Ishikawa (cell line): ENCODE data around the gene RIPOR1.

Experiments
- CEBPB ChIP-seq: IDR thresholded peaks from 2 replicates; pipeline ENCODE4 v1.6.1; 2012
- CREB1 ChIP-seq: IDR thresholded peaks from 2 replicates; pipeline ENCODE4 v1.6.1; 2012; ENCODE audit warnings: low read depth
- EGR1 ChIP-seq: IDR thresholded peaks from 2 replicates; pipeline ENCODE4 v1.6.1; 2012
- EP300 ChIP-seq: IDR thresholded peaks from 2 replicates; pipeline ENCODE4 v1.6.1; 2012; ENCODE audit warnings: borderline replicate concordance
- FOXM1 ChIP-seq: IDR thresholded peaks from 2 replicates; pipeline ENCODE4 v1.6.1; 2012; ENCODE audit warnings: low read depth, borderline replicate concordance
- MAX ChIP-seq: IDR thresholded peaks from 2 replicates; pipeline ENCODE4 v1.6.1; 2012
- NFIC ChIP-seq: IDR thresholded peaks from 2 replicates; pipeline ENCODE4 v1.6.1; 2012
- RAD21 ChIP-seq: IDR thresholded peaks from 2 replicates; pipeline ENCODE4 v1.6.1; 2012; ENCODE audit warnings: low read depth
- REST ChIP-seq: IDR thresholded peaks from 2 replicates; pipeline ENCODE4 v1.6.1; 2012; ENCODE audit warnings: low read depth, mild to moderate bottlenecking
- TAF1 ChIP-seq: IDR thresholded peaks from 2 replicates; pipeline ENCODE4 v1.6.1; 2012; ENCODE audit warnings: low read depth, mild to moderate bottlenecking
- TCF12 ChIP-seq: IDR thresholded peaks from 2 replicates; pipeline ENCODE4 v1.6.1; 2012; ENCODE audit warnings: low read depth
- TEAD4 ChIP-seq: IDR thresholded peaks from 2 replicates; pipeline ENCODE4 v1.6.1; 2012
- USF1 ChIP-seq: IDR thresholded peaks from 2 replicates; pipeline ENCODE4 v1.6.1; 2012
- YY1 ChIP-seq: IDR thresholded peaks from 2 replicates; pipeline ENCODE4 v1.6.1; 2012; ENCODE audit warnings: low read depth
- ZBTB7A ChIP-seq: IDR thresholded peaks from 2 replicates; pipeline ENCODE4 v1.6.1; 2012; ENCODE audit warnings: low read depth

Gene RIPOR1

DNA sequence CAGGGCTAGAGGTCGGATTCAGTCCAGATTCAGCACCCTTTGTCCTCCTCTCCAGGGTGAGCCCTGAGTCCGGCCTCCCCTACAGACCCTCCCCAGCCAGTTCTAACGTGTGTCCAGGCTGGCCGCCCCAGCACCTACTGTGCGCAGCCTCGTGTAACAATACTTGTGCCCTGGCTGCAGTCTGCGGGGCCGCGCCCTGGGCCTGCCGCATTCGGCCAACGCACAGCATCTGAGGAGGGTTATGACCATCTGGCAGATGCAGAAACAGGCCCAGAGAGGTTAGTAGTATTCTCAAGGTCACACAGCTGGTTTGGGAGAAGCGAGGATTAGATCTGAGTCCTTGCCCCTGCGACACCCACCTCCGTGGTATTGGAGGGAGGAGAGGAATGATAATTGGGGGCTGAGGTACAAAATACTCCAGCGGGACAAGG lies 968 bp downstream of the RIPOR1 start:
- TF ChIP-seq TEAD4 (no peak), RAD21 (no peak), TCF12 (no peak), EGR1 (no peak), YY1 (no peak), CREB1 (no peak), NFIC (no peak)

GRCh38 chr16:67530013-67530939 lies 1.6 kb downstream of the RIPOR1 start:
- no peak for TF ChIP-seq TEAD4
- TF ChIP-seq MAX = no peak
- no peak for TF ChIP-seq EP300

GRCh38 chr16:67531247-67531646 lies 2.6 kb downstream of the RIPOR1 start:
- TF ChIP-seq TEAD4 = no peak
- TF ChIP-seq CEBPB = no peak
- TF ChIP-seq USF1 = no peak
- no peak for TF ChIP-seq ZBTB7A
- TF ChIP-seq NFIC = no peak
- TF ChIP-seq REST = no peak
- no peak for TF ChIP-seq RAD21
- no peak for TF ChIP-seq EP300
- no peak for TF ChIP-seq YY1
- no peak for TF ChIP-seq FOXM1
- TF ChIP-seq MAX = no peak
- TF ChIP-seq CREB1 = no peak
- no peak for TF ChIP-seq EGR1
- no peak for TF ChIP-seq TCF12
- no peak for TF ChIP-seq TAF1

DNA sequence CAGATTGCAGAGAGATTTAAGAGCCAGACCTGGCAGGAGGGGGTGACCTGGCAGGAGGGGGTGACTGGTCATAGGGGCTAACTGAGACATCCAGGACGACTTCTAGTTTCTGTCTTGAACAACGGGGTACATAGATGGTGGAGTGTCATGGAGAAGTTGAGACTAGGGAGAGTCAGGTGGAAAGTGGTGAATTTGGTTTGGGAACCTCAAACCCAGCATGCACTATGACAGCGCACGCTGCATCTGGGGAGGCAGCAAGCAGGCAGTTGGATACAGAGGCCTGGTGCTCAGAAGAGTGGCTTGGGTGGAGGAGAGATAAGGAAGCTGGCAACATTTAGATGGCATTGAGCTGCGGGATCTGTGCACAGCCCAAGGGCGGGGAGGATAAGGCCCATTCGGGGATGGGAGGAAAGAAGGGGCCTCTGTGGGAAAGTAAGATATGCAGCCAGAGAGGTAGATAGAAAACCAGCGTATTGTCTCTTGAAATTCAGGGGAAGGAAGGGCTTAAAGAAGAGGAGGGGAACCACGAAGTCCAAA lies 4.5 kb downstream of the RIPOR1 start:
- TF ChIP-seq TAF1 (no peak), REST (no peak)

DNA sequence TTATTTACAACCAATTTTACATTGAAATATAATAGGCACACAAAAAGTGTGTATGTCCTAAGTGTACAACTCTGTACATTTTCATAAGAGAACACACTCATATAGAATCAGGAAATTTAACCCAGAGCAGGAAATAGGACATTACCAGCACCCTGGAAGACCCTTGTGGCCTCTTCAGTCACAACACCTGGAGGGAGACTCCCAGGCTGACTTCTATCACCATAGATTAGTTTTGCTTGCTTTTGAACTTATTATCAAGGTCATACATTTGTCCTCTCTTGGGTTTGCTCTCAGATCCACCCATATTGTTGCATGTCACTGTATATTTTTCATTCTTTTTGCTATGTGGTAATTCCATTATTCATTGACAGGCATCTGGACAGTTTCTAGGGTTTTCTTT lies 5.8 kb downstream of the RIPOR1 start:
- no peak for TF ChIP-seq MAX
- TF ChIP-seq NFIC = no peak
- TF ChIP-seq REST = no peak
- no peak for TF ChIP-seq TAF1
- no peak for TF ChIP-seq EGR1
- no peak for TF ChIP-seq TEAD4
- TF ChIP-seq FOXM1 = no peak
- TF ChIP-seq ZBTB7A = no peak
